Stomach (tissue), 8 donors: ENCODE measurements around the gene ANKRD34B. TPM values are rescaled to one million over a fixed set of nuclear protein-coding genes. Genes with fewer than 3 reads are reported as not detected.

Source experiments
- polyA plus RNA-seq, 3 donors: library from polyadenylated mRNA; stranded (reverse); fragments of 200-250 nt; gene quantifications; one replicate each; pipeline ENCODE4 v1.2.3, GENCODE V29; 2013
- small RNA-seq, 4 donors: library from RNA; depleted of rRNA; stranded (forward); fragments of <200 nt; gene quantifications; one replicate each; pipeline ENCODE3, GENCODE V24; 2016
- total RNA-seq, 5 donors: library from RNA; depleted of rRNA; stranded (reverse); fragments of >200 nt; gene quantifications; one replicate each; pipeline versions ENCODE4 v1.1.0 to v1.2.3, GENCODE V29; 2014 to 2016
- donor health status: healthy with polysubstance abuse.
- donor health status: Bipolar disorder and iron deficiency.
- donor health status: healthy.

Gene ANKRD34B
- total and polyA plus RNA-seq, 8 donors: not detected

Small RNA genes within 50 kb of the gene (small RNA-seq; reads per million reads assigned to genes)
- 0 reads per million in 4 donors for gene DBIP2

Other genes starting within 250 kb of the ANKRD34B start
- 10 to 100 TPM; 22.3 to 81.3 (median 25.6) TPM for gene ZFYVE16, start 162.2 kb downstream of the ANKRD34B start, total RNA-seq
- 1 to 10 TPM; 5.8 to 9.0 (median 8.1) TPM for gene ZFYVE16, start 162.2 kb downstream of the ANKRD34B start, polyA plus RNA-seq
- gene FAM151B, start 82.2 kb downstream of the ANKRD34B start, total RNA-seq: 10 to 100 TPM in 2 of 5 donors, 1 to 10 TPM in 1, under 1 TPM in 1, not detected in 1; 0.58 to 14.7 (median 8.8) TPM
- under 1 TPM in 2 of 3 donors, not detected in 1; 0.56 to 0.60 TPM for gene FAM151B, start 82.2 kb downstream of the ANKRD34B start, polyA plus RNA-seq
- gene MSH3, start 84.4 kb upstream of the ANKRD34B start, total RNA-seq: 10 to 100 TPM in 4 of 5 donors, 1 to 10 TPM in 1; 6.4 to 25.5 (median 13.5) TPM
- 1 to 10 TPM; 2.3 to 4.7 (median 3.4) TPM for gene MSH3, start 84.4 kb upstream of the ANKRD34B start, polyA plus RNA-seq
- gene DHFR, start 84.7 kb upstream of the ANKRD34B start, total RNA-seq: 10 to 100 TPM in 1 of 5 donors, 1 to 10 TPM in 4; 2.8 to 16.7 (median 6.7) TPM
- 10 to 100 TPM in 1 of 3 donors, 1 to 10 TPM in 2; 6.3 to 11.9 (median 7.4) TPM for gene DHFR, start 84.7 kb upstream of the ANKRD34B start, polyA plus RNA-seq